ENCODE measurements around the gene IL1R2.

The IL1R2 gene

GRCh38 chr2:101983928-101984327 lies 7.8 kb upstream of the IL1R2 start:
- TF ChIP-seq CTCF (IDR thresholded peaks at IDR 0.05; ENCODE audit: borderline replicate concordance, insufficient read depth, low read depth, low read length), result no peak
- no peak overlapping the region for H3K4me3 ChIP-seq (ENCODE audit: low read depth, low read length)

GRCh38 chr2:101984656-101985055 lies 7.1 kb upstream of the IL1R2 start:
- no peak overlapping the region for H3K4me3 ChIP-seq (ENCODE audit: low read depth, low read length)
- TF ChIP-seq CTCF (IDR thresholded peaks at IDR 0.05; ENCODE audit: borderline replicate concordance, insufficient read depth, low read depth, low read length), result no peak

- H3K4me3 ChIP-seq (ENCODE audit: low read depth, low read length), result no peak overlapping the region
- no peak for TF ChIP-seq CTCF (IDR thresholded peaks at IDR 0.05; ENCODE audit: borderline replicate concordance, insufficient read depth, low read depth, low read length)
Observed at GRCh38 chr2:101985101-101985792, 6.5 kb upstream of the IL1R2 start.

GRCh38 chr2:101985793-101986164 lies 6.0 kb upstream of the IL1R2 start:
- no peak overlapping the region for H3K4me3 ChIP-seq (ENCODE audit: low read depth, low read length)
- no peak for TF ChIP-seq CTCF (IDR thresholded peaks at IDR 0.05; ENCODE audit: borderline replicate concordance, insufficient read depth, low read depth, low read length)

- H3K4me3 ChIP-seq (ENCODE audit: low read depth, low read length), result no peak overlapping the region
Observed at GRCh38 chr2:101986376-101986775, 5.4 kb upstream of the IL1R2 start.

GRCh38 chr2:101986804-101987740 lies 4.7 kb upstream of the IL1R2 start:
- H3K4me3 ChIP-seq (ENCODE audit: low read depth, low read length), result no peak overlapping the region
- TF ChIP-seq CTCF (IDR thresholded peaks at IDR 0.05; ENCODE audit: borderline replicate concordance, insufficient read depth, low read depth, low read length), result no peak

More at GRCh38 chr2:101986376-101986775, 5.4 kb upstream of the IL1R2 start:
- TF ChIP-seq CTCF (IDR thresholded peaks at IDR 0.05; ENCODE audit: borderline replicate concordance, insufficient read depth, low read depth, low read length), result no peak
